ENCODE measurements around the gene KRT24.
A peak's percentile ranks its signal among the peaks of the same experiment; 100 is the strongest.

KRT24 gene

GRCh38 chr17:40694584-40694983 is 9.0 kb downstream of the KRT24 start:
- no peak for DNase-seq (ENCODE audit: low spot score)

DNA sequence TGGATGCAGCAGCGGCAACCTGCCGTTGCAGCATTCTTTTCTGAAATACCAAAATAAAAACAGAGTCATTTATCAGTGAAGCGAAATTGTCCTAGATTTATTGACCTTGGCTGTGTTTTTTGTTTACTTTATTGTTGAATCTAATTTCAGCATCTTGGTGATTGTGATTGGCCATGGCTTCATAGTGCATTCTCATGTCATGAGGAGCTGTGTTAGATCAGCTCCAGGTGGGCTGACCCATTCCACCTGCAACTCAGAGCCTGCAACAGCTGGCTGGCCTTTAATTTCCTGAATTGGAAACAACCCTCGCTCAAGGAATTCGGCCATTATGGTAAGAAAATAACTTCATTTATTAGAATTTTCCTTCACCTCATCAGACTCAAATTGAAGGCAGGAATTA is 16.4 kb downstream of the KRT24 start:
- no peak for DNase-seq (ENCODE audit: low spot score)

DNA sequence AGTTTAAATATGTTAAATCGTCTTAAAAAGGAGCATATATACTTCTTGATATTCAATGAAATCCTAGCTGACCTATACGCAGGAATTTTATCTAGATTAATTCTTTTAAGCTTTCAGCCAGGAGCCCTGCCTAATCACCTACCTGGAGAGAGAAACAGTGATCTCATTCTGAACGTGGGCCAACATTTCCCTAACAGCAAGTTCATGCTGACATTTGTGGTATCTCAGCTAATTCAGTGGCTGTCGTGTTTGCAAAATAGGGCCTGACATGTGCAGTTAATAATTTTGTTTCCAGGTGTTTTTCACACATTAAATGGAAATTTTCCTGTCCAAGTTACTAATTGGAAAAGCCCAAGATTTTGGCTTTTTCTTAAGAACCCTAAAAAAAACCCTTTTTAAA is 17.4 kb downstream of the KRT24 start:
- DNase-seq (ENCODE audit: low spot score) = peak; percentile 13

- no peak for DNase-seq (ENCODE audit: low spot score)
Observed at GRCh38 chr17:40680998-40681397, 22.6 kb downstream of the KRT24 start.

DNA sequence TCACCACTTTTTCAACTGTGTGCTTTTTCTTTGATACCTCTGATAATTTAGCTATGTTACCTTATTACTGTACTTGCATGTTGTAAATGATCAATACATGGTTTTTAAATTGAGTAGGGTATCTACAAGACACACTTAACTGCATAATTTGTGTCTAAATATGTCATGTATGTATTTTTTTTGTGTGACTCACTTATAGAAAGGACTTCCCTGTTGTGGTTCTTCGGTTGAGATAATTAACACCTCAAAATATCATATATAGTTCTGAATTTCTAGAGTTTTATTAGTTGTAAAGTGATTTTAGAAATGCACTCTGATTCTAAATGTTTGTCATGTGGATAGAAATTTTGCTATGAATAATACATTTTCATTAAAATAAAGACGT is 24.0 kb downstream of the KRT24 start:
- no peak for DNase-seq (ENCODE audit: low spot score)

GRCh38 chr17:40678902-40679522 is 24.5 kb downstream of the KRT24 start:
- peak; percentile 54 for DNase-seq (ENCODE audit: low spot score)

- DNase-seq (ENCODE audit: low spot score) = no peak
Observed at GRCh38 chr17:40675905-40676304, 27.6 kb downstream of the KRT24 start.

DNA sequence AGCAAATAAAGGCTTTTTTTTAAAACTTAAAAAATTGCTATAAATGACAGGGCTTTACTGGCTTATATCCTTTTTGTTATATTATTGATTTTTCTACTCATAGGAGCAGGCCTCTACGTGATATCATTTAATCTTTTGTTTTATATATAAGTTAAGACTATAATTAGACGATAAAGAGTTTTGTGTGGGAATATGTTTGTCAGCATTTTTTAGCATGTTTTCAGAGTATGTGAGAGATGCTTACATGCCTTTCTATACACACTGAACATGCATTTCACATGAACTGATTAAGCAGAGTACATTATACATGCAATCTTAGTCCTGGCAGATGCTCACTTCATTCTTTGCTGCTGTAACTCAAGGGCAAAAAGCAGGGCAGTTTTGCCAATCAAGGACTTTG is 30.9 kb downstream of the KRT24 start:
- DNase-seq (ENCODE audit: low spot score) = no peak

GRCh38 chr17:40671282-40671681 is 32.3 kb downstream of the KRT24 start:
- no peak for DNase-seq (ENCODE audit: low spot score)

- peak; percentile 63 for DNase-seq (ENCODE audit: low spot score)
Observed at GRCh38 chr17:40666331-40666730, 37.2 kb downstream of the KRT24 start.

- no peak for DNase-seq (ENCODE audit: low spot score)
Observed at GRCh38 chr17:40664582-40665333, 38.8 kb downstream of the KRT24 start, which contains the start of gene KRT222. TSS of gene KRT222 (minus strand) at chr17:40665177. CDS start at chr17:40665099, 78 bp downstream.

DNA sequence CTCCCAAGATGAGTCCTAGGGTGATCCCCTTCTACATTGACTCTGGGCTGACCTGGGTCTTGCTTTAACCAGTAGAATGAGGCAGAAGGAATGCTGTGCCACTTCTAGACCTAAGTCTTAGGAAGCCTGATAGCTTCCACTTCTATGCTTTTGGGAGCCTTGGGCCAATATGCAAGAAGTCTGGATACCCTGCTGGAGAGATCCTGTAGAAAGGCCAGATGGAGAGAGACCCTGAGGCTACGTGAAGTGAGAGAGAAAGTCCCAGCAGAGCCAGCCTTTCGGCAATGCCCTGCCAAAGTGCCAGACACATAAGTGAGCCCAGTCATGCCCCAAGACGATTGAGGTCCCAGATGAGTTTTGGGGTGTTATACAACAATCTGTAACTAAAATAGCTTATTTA is 40.3 kb downstream of the KRT24 start:
- no peak for DNase-seq (ENCODE audit: low spot score)

GRCh38 chr17:40659911-40660310 is 43.6 kb downstream of the KRT24 start:
- DNase-seq (ENCODE audit: low spot score) = no peak

- no peak for DNase-seq (ENCODE audit: low spot score)
Observed at GRCh38 chr17:40658396-40658795, 45.2 kb downstream of the KRT24 start.

DNA sequence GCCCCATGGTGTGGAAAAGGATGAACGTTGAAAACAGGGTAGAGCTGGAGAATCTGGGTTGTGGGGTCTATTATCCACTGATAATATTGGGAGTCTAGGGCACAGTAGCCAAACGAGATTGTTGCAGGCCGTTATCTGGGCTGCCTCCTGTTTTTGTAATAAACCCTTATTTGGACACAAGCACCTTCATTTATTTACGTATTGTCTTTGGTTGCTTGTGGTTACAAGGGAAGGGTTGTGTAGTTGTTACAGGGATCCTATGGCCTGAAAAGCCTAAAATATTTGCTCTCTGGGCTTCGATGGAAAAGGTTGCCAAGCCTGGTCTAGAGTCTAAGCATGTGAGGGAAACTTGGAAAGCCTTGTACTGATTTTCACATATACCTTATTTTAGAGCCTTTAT is 51.6 kb downstream of the KRT24 start:
- DNase-seq (ENCODE audit: low spot score) = no peak

- DNase-seq (ENCODE audit: low spot score) = no peak
Observed at GRCh38 chr17:40648384-40648968, 55.1 kb downstream of the KRT24 start.

Measured in kidney tubule cell (primary cell).